ENCODE data around the gene SH3GLB2.
"Not testable (repeated sequence)": the region's sequence is repeated elsewhere in the genome, so short reads cannot be mapped to it uniquely, and the experiment has no call there.

SH3GLB2 gene

GRCh38 chr9:128992995-128993394, 35.1 kb downstream of the SH3GLB2 start:
- DNase-seq: no peak

- no peak for DNase-seq
Observed at GRCh38 chr9:128987805-128988204, 40.3 kb downstream of the SH3GLB2 start.

GRCh38 chr9:128986671-128987070, 41.5 kb downstream of the SH3GLB2 start:
- no peak for DNase-seq

GRCh38 chr9:128983536-128983935, 44.6 kb downstream of the SH3GLB2 start:
- no peak for DNase-seq

GRCh38 chr9:128979111-128979510, 49.0 kb downstream of the SH3GLB2 start:
- no peak for DNase-seq

- DNase-seq: no peak
Observed at GRCh38 chr9:128972956-128973355, 55.2 kb downstream of the SH3GLB2 start.

- no peak for DNase-seq
Observed at GRCh38 chr9:128969491-128969890, 58.6 kb downstream of the SH3GLB2 start.

GRCh38 chr9:128961403-128961802, 66.7 kb downstream of the SH3GLB2 start:
- not testable (repeated sequence) for DNase-seq
